Osteoblast (primary cell): Measurements from ENCODE around the gene YIPF1. TPM values are rescaled to one million over a fixed set of nuclear protein-coding genes. Genes with fewer than 3 reads are reported as not detected.

Source experiments
- DNase-seq: peaks from one replicate; pipeline ENCODE4 v3.0.0; 2011; ENCODE audit warnings: low spot score, mixed read lengths; ENCODE audit not compliant: insufficient read length; ENCODE audit errors: missing footprints
- H2AFZ ChIP-seq: 2 replicates; pipeline ENCODE4 v1.6.0; 2011; ENCODE audit warnings: mild to moderate bottlenecking, low read length
- H3K27ac ChIP-seq: 2 replicates; pipeline ENCODE4 v1.5.1; 2011; ENCODE audit warnings: mild to moderate bottlenecking, low read depth, low read length, moderate library complexity
- H3K27me3 ChIP-seq: 2 replicates; pipeline ENCODE4 v1.6.0; 2012; ENCODE audit warnings: mild to moderate bottlenecking, control low read depth, inconsistent platforms, low read length, moderate library complexity; ENCODE audit not compliant: insufficient read depth
- H3K36me3 ChIP-seq: 2 replicates; pipeline ENCODE4 v1.5.1; 2011; ENCODE audit warnings: mild to moderate bottlenecking, low read length, control low read depth, moderate library complexity; ENCODE audit not compliant: insufficient read depth
- H3K4me1 ChIP-seq: 2 replicates; pipeline ENCODE4 v1.5.1; 2011; ENCODE audit warnings: mild to moderate bottlenecking, low read length, control low read depth, moderate library complexity; ENCODE audit not compliant: insufficient read depth
- H3K4me2 ChIP-seq: 2 replicates; pipeline ENCODE4 v1.6.0; 2011; ENCODE audit warnings: mild to moderate bottlenecking, low read length; ENCODE audit not compliant: insufficient read depth
- H3K4me3 ChIP-seq: fragments of 200-600 bp; sonication (generic); 3 replicates; pipeline ENCODE4 v1.5.1; 2012; ENCODE audit warnings: mild to moderate bottlenecking, low read length, inconsistent platforms; ENCODE audit not compliant: insufficient read depth
- H3K79me2 ChIP-seq: 2 replicates; pipeline ENCODE4 v1.6.0; 2012; ENCODE audit warnings: mild to moderate bottlenecking, low read length, control low read depth, inconsistent platforms; ENCODE audit not compliant: insufficient read depth
- H3K9me3 ChIP-seq: 2 replicates; pipeline ENCODE4 v1.5.1; 2011; ENCODE audit warnings: low read depth, low read length, control low read depth
- H4K20me1 ChIP-seq: 2 replicates; pipeline ENCODE4 v1.6.0; 2012; ENCODE audit warnings: mild to moderate bottlenecking, low read length, control low read depth; ENCODE audit not compliant: insufficient read depth
- total RNA-seq: library from RNA; depleted of rRNA; stranded (reverse); fragments of >200 nt; gene quantifications from 2 replicates; pipeline ENCODE4 v1.2.3, GENCODE V29; 2012
- TF ChIP-seq, protein P1 (sequence below): IDR thresholded peaks from 2 replicates; pipeline ENCODE4 v1.5.1; 2011; ENCODE audit warnings: mild to moderate bottlenecking, low read depth, low read length, moderate library complexity; ENCODE audit errors: extremely low read depth

YIPF1 gene
- total RNA-seq, 1 donor: 23.2 TPM

DNA sequence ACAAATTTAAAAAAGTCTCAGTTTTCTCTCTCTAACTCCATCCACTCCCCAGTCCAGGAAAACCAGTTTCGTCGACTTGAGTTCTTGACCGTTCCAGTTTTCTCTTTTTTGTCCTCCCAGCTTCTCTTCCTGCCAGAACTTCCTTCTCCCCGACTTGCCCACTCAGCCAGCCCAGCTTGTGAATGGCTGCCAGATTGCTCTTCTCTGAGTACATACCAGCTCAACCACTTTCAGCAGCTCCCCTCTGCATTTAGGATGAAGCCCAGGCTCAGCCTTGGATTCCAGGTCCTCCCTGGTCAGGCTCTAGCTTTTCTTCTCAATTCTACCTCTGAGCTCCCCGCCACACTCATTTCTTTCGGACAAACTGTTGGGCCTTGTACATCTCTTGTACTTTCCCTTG is 5.8 kb upstream of the YIPF1 start:
- DNase-seq: no peak
- Histone ChIP-seq H3K36me3 (no peaks in the 10 kb centered on the region), H3K79me2 (no peaks in the 10 kb centered on the region), H2AFZ (no peak overlapping the region), H3K4me1 (peaks cover 32% of the 10 kb centered on the region), H4K20me1 (no peaks in the 10 kb centered on the region), H3K27ac (no peak overlapping the region), H3K27me3 (no peaks in the 10 kb centered on the region), H3K9me3 (no peaks in the 10 kb centered on the region), H3K4me2 (no peak overlapping the region), H3K4me3 (no peak overlapping the region)
- TF ChIP-seq, protein P1, sequence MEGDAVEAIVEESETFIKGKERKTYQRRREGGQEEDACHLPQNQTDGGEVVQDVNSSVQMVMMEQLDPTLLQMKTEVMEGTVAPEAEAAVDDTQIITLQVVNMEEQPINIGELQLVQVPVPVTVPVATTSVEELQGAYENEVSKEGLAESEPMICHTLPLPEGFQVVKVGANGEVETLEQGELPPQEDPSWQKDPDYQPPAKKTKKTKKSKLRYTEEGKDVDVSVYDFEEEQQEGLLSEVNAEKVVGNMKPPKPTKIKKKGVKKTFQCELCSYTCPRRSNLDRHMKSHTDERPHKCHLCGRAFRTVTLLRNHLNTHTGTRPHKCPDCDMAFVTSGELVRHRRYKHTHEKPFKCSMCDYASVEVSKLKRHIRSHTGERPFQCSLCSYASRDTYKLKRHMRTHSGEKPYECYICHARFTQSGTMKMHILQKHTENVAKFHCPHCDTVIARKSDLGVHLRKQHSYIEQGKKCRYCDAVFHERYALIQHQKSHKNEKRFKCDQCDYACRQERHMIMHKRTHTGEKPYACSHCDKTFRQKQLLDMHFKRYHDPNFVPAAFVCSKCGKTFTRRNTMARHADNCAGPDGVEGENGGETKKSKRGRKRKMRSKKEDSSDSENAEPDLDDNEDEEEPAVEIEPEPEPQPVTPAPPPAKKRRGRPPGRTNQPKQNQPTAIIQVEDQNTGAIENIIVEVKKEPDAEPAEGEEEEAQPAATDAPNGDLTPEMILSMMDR: no peak

DNA sequence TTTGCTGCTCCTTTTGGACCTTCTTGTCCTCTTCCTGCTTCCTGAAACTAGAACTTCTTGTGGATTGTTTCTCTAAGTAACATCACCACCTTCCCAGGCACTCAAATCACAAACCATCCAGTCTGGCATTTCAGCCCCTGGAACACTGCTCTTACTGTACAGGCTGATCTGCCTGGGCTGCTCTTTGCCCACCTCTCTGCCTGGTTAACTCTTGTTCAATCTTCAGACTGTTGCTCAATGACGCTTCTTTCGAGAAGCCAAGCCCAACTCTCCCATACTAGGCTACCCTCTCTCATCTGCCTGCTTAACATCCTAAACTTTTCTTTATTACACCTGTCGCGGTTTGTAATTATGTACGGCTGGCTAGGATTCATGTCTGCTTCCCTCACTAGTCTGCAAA is 5.0 kb upstream of the YIPF1 start:
- H3K4me1 ChIP-seq: peaks cover 35% of the 10 kb centered on the region
- H3K79me2 ChIP-seq: no peaks in the 10 kb centered on the region
- TF ChIP-seq, protein P1: no peak
- H3K4me3 ChIP-seq: no peak overlapping the region
- no peaks in the 10 kb centered on the region for H3K36me3 ChIP-seq
- no peaks in the 10 kb centered on the region for H3K27me3 ChIP-seq
- no peak overlapping the region for H2AFZ ChIP-seq
- H3K27ac ChIP-seq: no peak overlapping the region
- H3K4me2 ChIP-seq: no peak overlapping the region
- DNase-seq: no peak
- H3K9me3 ChIP-seq: no peaks in the 10 kb centered on the region
- no peaks in the 10 kb centered on the region for H4K20me1 ChIP-seq

DNA sequence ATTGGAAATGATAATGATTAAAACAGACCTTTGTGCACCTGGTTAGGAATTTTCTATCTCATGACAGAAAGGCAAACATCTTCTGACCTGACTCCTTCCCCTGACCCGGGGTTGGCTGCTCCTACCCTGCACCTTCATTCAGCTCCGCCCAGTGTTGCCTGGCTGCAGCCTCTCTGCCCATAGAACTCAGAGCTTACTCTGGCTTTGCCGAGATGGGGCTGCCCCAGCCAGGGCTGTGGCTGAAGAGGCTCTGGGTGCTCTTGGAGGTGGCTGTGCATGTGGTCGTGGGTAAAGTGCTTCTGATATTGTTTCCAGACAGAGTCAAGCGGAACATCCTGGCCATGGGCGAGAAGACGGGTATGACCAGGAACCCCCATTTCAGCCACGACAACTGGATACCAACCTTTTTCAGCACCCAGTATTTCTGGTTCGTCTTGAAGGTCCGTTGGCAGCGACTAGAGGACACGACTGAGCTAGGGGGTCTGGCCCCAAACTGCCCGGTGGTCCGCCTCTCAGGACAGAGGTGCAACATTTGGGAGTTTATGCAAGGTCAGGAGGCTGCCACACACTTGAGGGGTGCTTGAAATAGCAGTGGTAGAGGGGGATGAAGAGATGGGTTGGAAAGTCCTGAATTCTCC is 4.5 kb upstream of the YIPF1 start, which contains the start of gene DIO1:
Gene DIO1 (plus strand): TSS at position 189 of the 638 bp plus-strand sequence. CDS start 24 bp downstream, at position 213.
- Histone ChIP-seq H3K36me3 (no peaks in the 10 kb centered on the region), H3K79me2 (peaks cover 3% of the 10 kb centered on the region), H3K4me3 (no peak within 1 kb of the TSS), H2AFZ (peak within 1 kb of the TSS; percentile 28), H4K20me1 (no peaks in the 10 kb centered on the region), H3K4me1 (peaks cover 32% of the 10 kb centered on the region), H3K27me3 (no peaks in the 10 kb centered on the region), H3K27ac (no peak within 1 kb of the TSS), H3K9me3 (no peaks in the 10 kb centered on the region), H3K4me2 (no peak within 1 kb of the TSS)
- TF ChIP-seq, protein P1: no peak
- no peak for DNase-seq

DNA sequence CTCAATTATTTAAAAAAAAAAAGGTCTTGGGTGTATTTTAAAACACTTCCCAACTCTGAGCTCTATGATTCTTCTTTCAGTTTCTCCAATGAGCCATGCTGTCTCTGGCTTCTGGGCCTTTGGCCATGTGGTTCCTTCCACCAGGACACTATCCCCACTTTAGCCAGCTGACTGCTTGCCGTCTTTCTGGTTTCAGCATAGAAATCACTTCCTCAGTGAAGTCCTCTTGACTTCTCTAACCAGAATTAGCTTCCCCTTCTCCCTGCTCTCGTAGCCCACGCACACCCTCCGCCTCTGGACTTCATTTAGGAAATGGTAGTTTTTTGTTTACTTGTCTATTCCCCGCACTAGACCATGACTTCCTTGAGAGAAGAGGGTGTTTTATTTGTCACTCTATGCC is 3.3 kb upstream of the YIPF1 start:
- H3K9me3 ChIP-seq: no peaks in the 10 kb centered on the region
- no peaks in the 10 kb centered on the region for H3K27me3 ChIP-seq
- no peak overlapping the region for H3K4me3 ChIP-seq
- H3K27ac ChIP-seq: no peak overlapping the region
- DNase-seq: peak; percentile 19
- TF ChIP-seq, protein P1: no peak
- peaks cover 29% of the 10 kb centered on the region for H3K4me1 ChIP-seq
- no peaks in the 10 kb centered on the region for H3K36me3 ChIP-seq
- no peaks in the 10 kb centered on the region for H4K20me1 ChIP-seq
- H2AFZ ChIP-seq: peak overlapping the region; percentile 28
- H3K4me2 ChIP-seq: no peak overlapping the region
- peaks cover 5% of the 10 kb centered on the region for H3K79me2 ChIP-seq
